Activated CD8-positive, alpha-beta memory T cell treated with anti-CD3 and anti-CD28 coated beads for 1 hour (primary cell): ENCODE results near the gene P3H3.
"Not testable (repeated sequence)": the region's sequence is repeated elsewhere in the genome, so short reads cannot be mapped to it uniquely, and the experiment has no call there.

Source experiments
- DNase-seq, 2 donors: peaks; one replicate each; pipeline ENCODE4 v3.0.0-alpha.2; 2020; ENCODE audit warnings: low read depth in 1 of 2; ENCODE audit errors: extremely low read depth in 1 of 2

Gene P3H3

DNA sequence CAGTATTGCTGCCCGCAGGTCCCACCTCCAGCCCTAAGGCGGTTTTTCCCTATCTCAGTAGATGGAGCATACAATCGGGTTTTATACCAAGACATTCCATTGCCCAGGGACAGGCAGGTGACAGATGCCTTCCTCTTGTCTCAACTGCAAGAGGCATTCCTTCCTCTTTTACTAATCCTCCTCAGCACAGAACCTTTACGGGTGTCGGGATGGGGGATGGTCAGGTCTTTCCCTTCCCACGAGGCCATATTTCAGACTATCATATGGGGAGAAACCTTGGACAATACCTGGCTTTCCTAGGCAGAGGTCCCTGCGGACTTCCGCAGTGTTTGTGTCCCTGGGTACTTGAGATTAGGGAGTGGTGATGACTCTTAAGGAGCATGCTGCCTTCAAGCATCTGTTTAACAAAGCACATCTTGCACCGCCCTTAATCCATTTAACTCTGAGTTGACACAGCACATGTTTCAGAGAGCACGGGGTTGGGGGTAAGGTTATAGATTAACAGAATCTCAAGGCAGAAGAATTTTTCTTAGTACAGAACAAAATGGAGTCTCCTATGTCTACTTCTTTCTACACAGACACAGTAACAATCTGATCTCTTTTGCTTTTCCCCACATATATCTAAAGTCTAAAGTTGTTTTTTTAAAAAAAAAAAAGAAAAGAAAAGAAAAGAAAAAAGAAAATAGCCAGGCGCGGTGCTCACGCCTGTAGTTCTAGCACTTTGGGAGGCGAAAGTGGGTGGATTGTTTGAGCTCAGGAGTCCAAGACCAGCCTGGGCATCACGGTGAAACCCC is 58.2 kb downstream of the P3H3 start:
- not testable (repeated sequence) for DNase-seq

DNA sequence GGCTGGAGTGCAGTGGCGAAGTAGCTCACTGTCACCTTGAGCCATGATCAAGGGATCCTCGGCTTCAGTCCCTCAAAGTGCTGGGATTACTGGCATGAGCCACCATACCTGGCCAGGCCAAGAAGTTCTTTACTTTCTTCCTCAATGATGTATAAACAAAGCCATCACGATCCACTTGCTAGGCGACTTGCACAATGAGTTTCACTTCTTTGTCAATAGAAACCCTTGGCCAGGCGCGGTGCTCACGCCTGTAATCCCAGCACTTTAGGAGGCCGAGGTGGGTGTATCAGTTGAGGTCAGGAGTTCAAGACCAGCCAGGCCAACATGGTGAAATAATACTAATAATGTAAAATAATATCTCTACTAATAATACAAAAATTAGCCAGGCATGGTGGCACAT is 59.3 kb downstream of the P3H3 start:
- DNase-seq = no peak

DNA sequence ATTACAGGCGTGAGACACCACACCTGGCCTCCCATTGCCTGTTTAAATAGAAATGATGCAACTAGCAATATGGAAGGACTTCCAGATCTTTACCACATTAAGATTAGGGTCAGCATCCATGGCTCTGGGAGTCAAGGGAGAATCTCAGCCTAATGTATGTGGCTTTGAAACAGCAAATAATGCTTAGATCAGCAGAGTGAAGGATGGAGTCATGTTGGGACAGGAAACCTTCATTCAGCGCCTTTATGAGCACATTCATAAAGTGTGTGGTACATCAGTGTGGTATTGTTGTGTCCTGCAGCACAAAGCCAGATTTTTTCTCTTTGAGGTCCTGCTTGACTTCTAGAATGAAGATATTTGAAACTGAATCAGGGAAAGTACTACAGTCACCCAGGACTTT is 60.2 kb downstream of the P3H3 start:
- no peak for DNase-seq

DNA sequence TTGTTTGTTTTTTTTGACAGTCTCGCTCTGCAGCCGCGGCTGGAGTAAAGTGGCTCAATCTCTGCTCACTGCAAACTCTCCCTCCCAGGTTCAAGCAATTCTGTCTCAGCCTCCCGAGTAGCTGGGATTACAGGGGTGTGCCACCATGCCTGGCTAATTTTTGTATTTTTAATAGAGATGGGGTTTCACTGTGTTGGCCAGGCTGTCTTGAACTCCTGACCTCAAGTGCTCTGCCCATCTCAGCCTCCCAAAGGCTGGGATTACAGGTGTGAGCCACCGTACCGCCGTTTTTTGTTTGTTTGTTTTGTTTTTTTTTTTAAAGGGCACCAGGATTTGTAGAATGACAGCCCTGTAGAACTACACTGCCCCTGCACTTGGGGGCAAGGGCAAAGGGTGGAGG is 60.6 kb downstream of the P3H3 start:
- not testable (repeated sequence) for DNase-seq
